Spleen (tissue), 11 donors: ENCODE measurements around the gene EAF1. TPM values are rescaled to one million over a fixed set of nuclear protein-coding genes. Genes with fewer than 3 reads are reported as not detected.

Experiments used
- DNase-seq: peaks from one replicate; pipeline ENCODE4 v3.0.0-alpha.2; 2020
- H3K27ac ChIP-seq, 8 donors: fragments of 200-600 bp; sonication (generic) in 7 of 8; 1 replicate in 4 of 8; 2 replicates in 4 of 8; pipeline versions ENCODE4 v1.5.0 to v1.8.0; 2016 to 2021; ENCODE audit warnings: inconsistent platforms in 4 of 8, mild to moderate bottlenecking in 4 of 8, moderate library complexity in 1 of 8
- H3K27me3 ChIP-seq, 7 donors: fragments of 200-600 bp; sonication (generic) in 6 of 7; replicated peaks in 1 of 7; 1 replicate in 4 of 7; 2 replicates in 3 of 7; pipeline versions ENCODE4 v1.5.0 to v1.8.0; 2016 to 2021; ENCODE audit warnings: inconsistent platforms in 3 of 7, mild to moderate bottlenecking in 1 of 7
- H3K36me3 ChIP-seq, 6 donors: fragments of 200-600 bp; sonication (generic) in 5 of 6; 1 replicate in 4 of 6; 2 replicates in 2 of 6; pipeline versions ENCODE4 v1.5.0 to v1.8.0; 2016 to 2021; ENCODE audit warnings: inconsistent platforms in 2 of 6
- H3K4me1 ChIP-seq, 6 donors: fragments of 200-600 bp; sonication (generic) in 5 of 6; 1 replicate in 3 of 6; 2 replicates in 3 of 6; pipeline versions ENCODE4 v1.5.0 to v1.8.0; 2016 to 2021; ENCODE audit warnings: inconsistent platforms in 3 of 6
- H3K4me3 ChIP-seq, 8 donors: fragments of 200-600 bp; sonication (generic) in 7 of 8; 1 replicate in 4 of 8; 2 replicates in 4 of 8; pipeline versions ENCODE4 v1.5.0 to v1.8.0; 2016 to 2021; ENCODE audit warnings: inconsistent platforms in 4 of 8, mild to moderate bottlenecking in 4 of 8, moderate library complexity in 2 of 8
- H3K9me3 ChIP-seq, 8 donors: fragments of 200-600 bp; sonication (generic) in 7 of 8; 1 replicate in 4 of 8; 2 replicates in 4 of 8; pipeline versions ENCODE4 v1.5.0 to v1.8.0; 2016 to 2021; ENCODE audit warnings: inconsistent platforms in 4 of 8
- POLR2A ChIP-seq, 3 donors: fragments of 450-650 bp; IDR thresholded peaks; one replicate each; pipeline ENCODE4 v1.5.1; 2017; ENCODE audit warnings: antibody characterized with exemption in 3 of 3, mild to moderate bottlenecking in 1 of 3
- POLR2AphosphoS5 ChIP-seq, 3 donors: sonication (generic); formaldehyde crosslinking; IDR thresholded peaks; one replicate each; pipeline ENCODE4 v1.5.1; 2017; ENCODE audit warnings: antibody characterized with exemption in 3 of 3
- WGBS, 5 donors: extraction: QIAGEN DNeasy Blood & Tissue Kit in 3 of 5; methylation state at CpG; one replicate each; pipeline versions ENCODE4 v1.1.5 to v1.1.7; 2013 to 2018; 5-methylcytosine and 5-hydroxymethylcytosine counted together
- intact Hi-C: fragments of 100-400 bp; cut with DNase I; formaldehyde crosslinking; loops from one replicate; pipeline ENCODE4 v1.15.0; 2023; ENCODE audit warnings: low total_unique reads
- polyA plus RNA-seq, 3 donors: library from polyadenylated mRNA; stranded (reverse); fragments of 200-250 nt; gene quantifications; one replicate each; pipeline ENCODE4 v1.2.1, GENCODE V29; 2013
- total RNA-seq, 7 donors: library from RNA; depleted of rRNA in 3 of 7; stranded (reverse); fragments of >200 nt in 3 of 7; fragmentation: NEBNext Ultra II Directional in 4 of 7; extraction: Animal tissue kit (Norgen Biotek cat#: 25700) in 4 of 7; gene quantifications; one replicate each; pipeline versions ENCODE4 v1.1.0 to v1.2.1, GENCODE V29; 2016 to 2021
- TF ChIP-seq, protein P1 (sequence below), 11 experiments: fragments of 200-600 bp in 7 of 11; fragments of 450-650 bp in 4 of 11; sonication (generic) in 4 of 11; IDR thresholded peaks in 8 of 11; conservative IDR thresholded peaks in 3 of 11; 1 replicate in 7 of 11; 2 replicates in 4 of 11; pipeline versions ENCODE4 v1.4.0 to v1.8.0; 2016 to 2021; ENCODE audit warnings: antibody characterized with exemption in 11 of 11, inconsistent platforms in 4 of 11, mild to moderate bottlenecking in 1 of 11
- donor health status: healthy with polysubstance abuse.
- donor health status: DM: no; HTN: no; CAD: no; lungs with moderate emphysema.
- donor health status: DM: no; HTN: no; CAD: no.
- donor health status: Bipolar disorder and iron deficiency.
- donor health status: healthy.
- donor health status: DM: no; HTN: no; CAD: no.
- donor health status: DM: yes; HTN: yes; CAD: no.

Gene EAF1
- total and polyA plus RNA-seq, 10 donors, result 3.0 to 40.8 (median 22.4) TPM

DNA sequence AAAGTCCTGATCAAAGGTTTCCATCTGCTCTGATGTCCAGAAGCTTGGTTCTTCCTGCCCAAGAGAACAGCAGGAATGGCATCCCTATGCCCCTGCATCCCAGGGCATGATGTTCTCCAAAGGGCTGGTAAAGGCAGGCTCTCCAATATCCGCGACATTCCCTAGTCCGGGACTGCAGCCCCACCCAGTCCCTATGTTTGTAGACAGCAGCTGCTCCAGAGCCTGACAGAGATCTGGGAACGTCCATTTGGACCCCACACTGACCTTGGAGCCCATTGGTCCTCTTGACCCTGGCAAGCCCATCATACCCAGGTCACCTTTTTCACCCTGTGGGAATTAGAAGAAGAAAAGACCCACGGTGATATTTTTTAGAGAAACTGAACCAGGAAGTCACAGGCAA lies 47.8 kb downstream of the EAF1 start:
- Histone ChIP-seq H3K36me3 (no peaks in the 10 kb centered on the region), H3K27me3 (no peaks in the 10 kb centered on the region), H3K27ac (no peak overlapping the region), H3K4me1 (no peaks in the 10 kb centered on the region), H3K9me3 (no peaks in the 10 kb centered on the region), H3K4me3 (no peak overlapping the region)
- TF ChIP-seq POLR2A (IDR thresholded peaks at IDR 0.05) (no peak), POLR2AphosphoS5 (IDR thresholded peaks at IDR 0.05) (no peak)
- TF ChIP-seq, protein P1, sequence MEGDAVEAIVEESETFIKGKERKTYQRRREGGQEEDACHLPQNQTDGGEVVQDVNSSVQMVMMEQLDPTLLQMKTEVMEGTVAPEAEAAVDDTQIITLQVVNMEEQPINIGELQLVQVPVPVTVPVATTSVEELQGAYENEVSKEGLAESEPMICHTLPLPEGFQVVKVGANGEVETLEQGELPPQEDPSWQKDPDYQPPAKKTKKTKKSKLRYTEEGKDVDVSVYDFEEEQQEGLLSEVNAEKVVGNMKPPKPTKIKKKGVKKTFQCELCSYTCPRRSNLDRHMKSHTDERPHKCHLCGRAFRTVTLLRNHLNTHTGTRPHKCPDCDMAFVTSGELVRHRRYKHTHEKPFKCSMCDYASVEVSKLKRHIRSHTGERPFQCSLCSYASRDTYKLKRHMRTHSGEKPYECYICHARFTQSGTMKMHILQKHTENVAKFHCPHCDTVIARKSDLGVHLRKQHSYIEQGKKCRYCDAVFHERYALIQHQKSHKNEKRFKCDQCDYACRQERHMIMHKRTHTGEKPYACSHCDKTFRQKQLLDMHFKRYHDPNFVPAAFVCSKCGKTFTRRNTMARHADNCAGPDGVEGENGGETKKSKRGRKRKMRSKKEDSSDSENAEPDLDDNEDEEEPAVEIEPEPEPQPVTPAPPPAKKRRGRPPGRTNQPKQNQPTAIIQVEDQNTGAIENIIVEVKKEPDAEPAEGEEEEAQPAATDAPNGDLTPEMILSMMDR (IDR thresholded peaks at IDR 0.05 in 8 of 11, conservative IDR thresholded peaks at IDR 0.05 in 3 of 11), result no peak
- DNase-seq, result no peak
- intact Hi-C loops, result no loop called here
- 55 to 72% (median 70%) methylated on average over 5 of the region's 5 CpGs for WGBS, 5 donors

DNA sequence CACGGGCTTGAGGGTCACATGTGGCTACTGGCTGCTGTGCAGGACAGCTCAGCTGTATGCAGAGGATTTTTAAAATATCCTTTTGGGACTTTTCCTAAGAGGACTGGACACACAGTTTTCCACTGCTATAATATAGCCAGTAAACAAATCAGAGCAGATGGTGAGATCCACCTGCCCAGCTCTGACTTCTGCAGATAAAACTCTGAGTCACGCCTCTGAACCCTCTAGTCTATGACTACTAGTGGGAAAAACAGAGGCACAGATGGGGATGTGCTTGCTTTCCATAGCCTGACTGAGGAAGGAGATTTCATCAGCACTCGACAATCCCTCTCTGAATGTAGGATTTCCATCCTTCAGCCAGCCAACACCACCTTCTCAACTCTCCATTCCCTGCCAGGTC lies 49.0 kb downstream of the EAF1 start:
- no peak overlapping the region for H3K4me3 ChIP-seq
- no peak for DNase-seq
- TF ChIP-seq, protein P1 (IDR thresholded peaks at IDR 0.05 in 8 of 11, conservative IDR thresholded peaks at IDR 0.05 in 3 of 11), result no peak
- TF ChIP-seq POLR2A (IDR thresholded peaks at IDR 0.05), result no peak
- TF ChIP-seq POLR2AphosphoS5 (IDR thresholded peaks at IDR 0.05), result no peak
- H3K4me1 ChIP-seq, result no peaks in the 10 kb centered on the region
- no peak overlapping the region for H3K27ac ChIP-seq
- no peaks in the 10 kb centered on the region for H3K9me3 ChIP-seq
- WGBS, 5 donors, result 77 to 92% (median 84%) methylated on average over 3 of the region's 3 CpGs
- no peaks in the 10 kb centered on the region for H3K36me3 ChIP-seq
- no peaks in the 10 kb centered on the region for H3K27me3 ChIP-seq
- intact Hi-C loops, result no loop called here

DNA sequence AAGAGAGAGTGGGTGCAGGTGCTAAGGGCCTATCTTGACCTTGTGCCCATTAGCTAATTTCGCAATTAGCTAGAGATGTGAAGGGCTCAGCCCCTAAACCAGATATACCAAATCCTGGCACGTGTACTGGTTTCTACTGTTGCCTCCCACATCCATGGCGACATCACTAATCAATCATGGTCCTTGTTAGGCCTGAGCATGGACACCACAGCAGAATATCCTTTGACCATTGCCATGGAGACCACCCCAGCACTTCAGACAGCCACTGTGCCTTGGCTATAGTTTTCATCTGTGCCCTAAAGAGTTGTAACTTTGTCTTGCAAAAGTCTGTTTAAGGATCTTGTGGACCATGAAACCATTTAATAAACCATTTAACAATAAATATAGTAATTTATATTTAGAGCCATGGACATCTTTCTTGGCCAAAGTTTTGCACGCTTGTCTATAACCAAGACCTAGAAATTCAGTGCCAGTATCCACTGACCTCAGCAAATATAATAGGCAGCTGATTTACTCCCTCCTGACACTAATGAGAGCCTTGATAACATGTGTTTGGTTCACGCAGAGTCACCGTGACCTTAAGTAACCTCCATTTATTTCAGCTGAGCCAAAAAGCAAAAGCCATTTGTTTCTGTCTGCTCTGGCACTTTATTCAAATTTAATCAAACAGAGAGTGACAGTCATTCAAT lies 50.7 kb downstream of the EAF1 start:
- H3K9me3 ChIP-seq, result no peaks in the 10 kb centered on the region
- WGBS, 5 donors, result 70 to 94% (median 84%) methylated on average over 5 to 6 of the region's 6 CpGs
- H3K4me1 ChIP-seq, result no peaks in the 10 kb centered on the region
- TF ChIP-seq POLR2AphosphoS5 (IDR thresholded peaks at IDR 0.05) (no peak), POLR2A (IDR thresholded peaks at IDR 0.05) (no peak)
- TF ChIP-seq, protein P1 (IDR thresholded peaks at IDR 0.05 in 8 of 11, conservative IDR thresholded peaks at IDR 0.05 in 3 of 11), result no peak
- no peak overlapping the region for H3K27ac ChIP-seq
- no peaks in the 10 kb centered on the region for H3K36me3 ChIP-seq
- no peak for DNase-seq
- intact Hi-C loops, result no loop called here
- H3K27me3 ChIP-seq, result no peaks in the 10 kb centered on the region
- no peak overlapping the region for H3K4me3 ChIP-seq

DNA sequence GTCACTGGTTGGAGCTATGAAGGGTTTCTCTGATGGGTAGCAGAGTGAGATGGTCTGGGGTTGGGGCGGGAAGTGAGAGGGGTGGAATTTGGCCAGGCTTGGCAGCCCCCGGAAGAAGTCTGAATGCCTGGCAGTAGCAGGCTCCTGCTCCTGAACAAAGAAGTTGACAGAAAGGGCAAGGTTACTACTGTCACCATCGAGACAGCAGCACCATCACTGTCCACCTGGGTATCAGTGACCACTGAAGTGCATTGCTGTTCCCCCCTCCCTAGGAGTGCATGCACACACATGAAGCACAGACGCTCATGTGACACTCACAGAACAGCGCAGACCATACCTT lies 51.2 kb downstream of the EAF1 start:
- Histone ChIP-seq H3K36me3 (no peaks in the 10 kb centered on the region), H3K27me3 (no peaks in the 10 kb centered on the region), H3K9me3 (no peaks in the 10 kb centered on the region), H3K27ac (no peak overlapping the region), H3K4me1 (no peaks in the 10 kb centered on the region), H3K4me3 (no peak overlapping the region)
- no peak for TF ChIP-seq POLR2AphosphoS5 (IDR thresholded peaks at IDR 0.05)
- no peak for TF ChIP-seq POLR2A (IDR thresholded peaks at IDR 0.05)
- TF ChIP-seq, protein P1 (IDR thresholded peaks at IDR 0.05 in 8 of 11, conservative IDR thresholded peaks at IDR 0.05 in 3 of 11), result no peak
- 82 to 92% (median 87%) methylated on average over 5 of the region's 5 CpGs for WGBS, 5 donors
- intact Hi-C loops, result no loop called here
- DNase-seq, result no peak
